GM19238 (cell line): ENCODE results near the gene GIPC3.

Source experiments
- DNase-seq: peaks from one replicate; pipeline ENCODE4 v3.0.0; 2011; ENCODE audit warnings: low spot score; ENCODE audit not compliant: insufficient read length

Gene GIPC3

GRCh38 chr19:3585301-3586126 is at the start of gene GIPC3:
Gene GIPC3 (plus strand): TSS chr19:3585478. CDS start chr19:3585598, 120 bp downstream.
- no peak for DNase-seq

DNA sequence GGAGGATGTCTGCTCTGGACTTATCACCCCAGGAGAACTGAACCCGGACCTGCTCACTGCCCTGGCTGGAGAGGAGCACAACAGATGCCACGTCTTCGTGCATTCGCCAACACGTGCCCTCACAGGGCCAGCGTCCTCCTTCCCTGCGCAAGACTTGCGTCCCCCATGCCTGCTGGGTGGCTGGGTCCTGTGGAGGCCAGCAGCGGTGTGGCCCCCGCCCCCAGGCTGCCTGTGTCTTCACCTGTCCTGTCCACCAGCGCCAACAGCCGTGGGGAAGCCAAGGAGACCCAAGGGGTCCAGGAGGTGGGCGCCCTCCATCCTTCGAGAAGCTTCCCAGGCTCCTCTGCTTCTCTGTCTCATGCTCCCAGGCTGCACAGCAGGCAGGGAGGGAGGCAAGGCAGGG is 49.7 kb upstream of the GIPC3 start:
- no peak for DNase-seq

DNA sequence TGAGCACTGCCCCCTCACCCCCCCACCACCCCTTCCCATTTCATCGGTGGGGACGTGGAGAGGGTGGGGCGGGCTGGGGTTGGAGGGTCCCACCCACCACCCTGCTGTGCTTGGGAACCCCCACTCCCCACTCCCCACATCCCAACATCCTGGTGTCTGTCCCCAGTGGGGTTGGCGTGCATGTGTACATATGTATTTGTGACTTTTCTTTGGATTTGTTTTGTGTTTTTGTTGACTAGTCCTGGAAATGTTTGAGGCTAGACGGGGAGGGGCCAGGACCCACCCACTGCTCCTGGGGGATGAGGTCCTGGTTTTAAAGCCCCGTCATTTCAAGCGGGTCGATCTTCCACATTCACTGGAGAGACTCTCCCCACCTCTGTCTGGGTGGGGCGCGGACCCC is 49.3 kb upstream of the GIPC3 start:
- DNase-seq: no peak

DNA sequence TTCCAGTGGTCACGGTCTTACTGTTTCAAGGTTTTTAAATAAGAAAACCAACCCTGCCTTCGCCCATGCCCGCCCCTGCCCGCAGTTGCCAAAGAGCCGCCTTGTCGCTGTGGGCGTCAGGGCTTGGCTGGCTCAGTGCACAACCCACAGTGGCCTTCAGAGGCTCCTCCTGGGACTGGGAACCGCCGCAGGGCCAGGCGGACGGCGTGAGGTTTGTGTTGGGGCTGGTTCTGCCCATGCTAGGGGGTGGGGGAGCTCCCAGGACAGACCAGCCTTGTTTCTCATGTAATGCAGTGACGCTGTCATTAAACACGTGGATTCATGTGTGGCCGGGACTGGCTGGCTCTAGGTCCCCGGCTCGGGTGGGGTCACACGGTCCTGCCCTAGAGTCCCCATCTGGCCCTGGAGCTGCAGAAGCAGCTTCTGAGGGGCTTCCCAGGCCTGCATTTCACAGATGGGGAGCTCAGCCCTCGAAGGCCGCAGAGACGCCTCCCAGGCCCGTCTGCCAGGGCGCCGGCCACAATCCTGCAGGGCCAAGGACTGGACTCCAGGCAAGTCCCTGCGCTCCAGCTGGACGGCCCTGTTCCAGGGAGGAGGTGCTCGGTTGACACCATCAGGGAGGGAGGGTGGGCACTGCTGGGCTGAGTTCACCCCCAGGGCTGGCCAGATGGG is 48.7 kb upstream of the GIPC3 start:
- no peak for DNase-seq

DNA sequence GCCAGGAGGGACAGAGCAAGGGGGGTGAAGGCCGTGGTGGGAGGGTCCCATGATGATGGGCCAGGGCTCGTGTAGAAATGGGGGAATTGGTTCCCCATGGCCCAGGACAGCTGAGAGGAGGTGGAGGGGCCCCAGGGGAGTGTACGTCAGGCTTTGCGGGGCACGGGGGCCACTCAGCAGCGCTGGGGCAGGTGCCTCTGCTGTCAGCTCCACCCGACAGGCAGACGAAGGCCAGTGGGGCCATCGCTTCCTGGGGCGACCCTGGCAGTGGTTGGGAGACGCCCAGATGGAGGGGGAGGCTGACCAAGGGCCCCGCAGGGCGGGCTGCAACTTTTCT is 48.2 kb upstream of the GIPC3 start:
- no peak for DNase-seq

DNA sequence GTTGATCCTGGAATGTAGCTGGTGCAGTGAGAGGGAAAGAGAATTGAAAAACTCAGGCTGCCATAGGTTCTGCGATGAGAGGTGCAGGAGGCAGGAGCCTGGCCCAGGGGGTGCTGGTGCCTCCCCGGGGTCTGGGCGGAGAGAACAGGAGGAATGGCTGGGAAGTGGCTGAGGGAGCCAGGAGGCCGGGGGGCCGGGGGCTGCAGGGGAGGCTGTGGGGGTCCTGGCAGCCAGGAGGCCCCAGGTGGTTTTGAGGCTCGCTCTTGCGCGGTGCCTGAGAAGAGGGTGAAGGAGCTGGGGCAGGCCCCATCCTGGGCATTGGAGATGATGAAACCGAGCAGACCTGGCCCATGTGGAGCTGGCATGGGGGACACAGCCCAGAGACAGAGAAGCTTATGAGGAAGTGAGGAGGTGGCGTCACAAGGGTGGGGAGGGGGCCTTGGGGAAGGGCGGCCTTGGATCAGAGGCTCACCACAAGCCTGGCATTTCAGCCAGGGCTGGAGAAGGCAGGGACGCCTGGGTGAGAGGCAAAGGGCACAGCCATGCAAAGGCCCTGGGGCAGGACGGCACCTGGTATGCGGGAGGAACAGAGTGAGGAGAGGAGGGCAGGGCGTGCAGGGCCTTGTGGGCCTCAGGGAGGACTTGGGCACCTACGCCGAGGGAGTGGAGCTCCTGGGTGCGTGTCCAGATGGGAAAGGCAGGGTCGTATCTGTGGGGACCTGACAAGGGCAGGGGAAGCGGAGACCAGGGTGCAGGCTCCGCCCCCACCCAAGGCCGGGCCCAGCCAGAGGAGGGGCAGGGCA is 47.6 kb upstream of the GIPC3 start:
- DNase-seq: no peak

DNA sequence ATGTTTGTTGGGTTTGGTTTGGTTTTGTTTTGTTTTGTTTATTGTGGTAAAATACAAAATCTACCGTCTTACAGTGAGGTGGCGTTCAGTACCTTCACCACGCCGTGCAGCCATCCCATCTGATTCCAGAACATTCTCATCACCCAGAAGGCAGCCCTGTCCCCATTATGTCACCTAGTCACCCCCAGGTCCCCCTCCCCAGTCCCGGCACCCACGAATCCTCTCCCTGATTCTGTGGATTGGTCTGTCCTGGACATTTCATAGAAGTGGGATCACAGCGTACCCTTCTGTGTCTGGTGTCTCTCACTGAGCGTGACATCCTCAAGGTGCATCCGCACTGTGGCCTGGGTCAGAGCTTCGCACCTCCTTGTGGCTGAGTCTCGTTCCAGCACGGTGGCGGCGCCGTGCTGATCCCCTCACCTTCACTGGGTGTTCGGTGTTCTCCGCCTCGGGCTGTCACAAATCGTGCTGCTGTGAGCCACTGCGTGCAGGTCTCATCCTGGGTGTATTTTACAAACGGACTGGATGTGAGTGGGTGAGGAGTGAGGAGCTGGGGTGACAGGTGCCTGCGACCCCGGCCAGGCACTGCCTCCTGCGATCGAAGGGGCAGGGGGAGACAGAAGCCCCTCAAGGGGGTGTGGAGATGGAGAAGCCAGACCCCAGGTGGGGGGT is 46.9 kb upstream of the GIPC3 start:
- DNase-seq: no peak

GRCh38 chr19:3538965-3539755 is 46.1 kb upstream of the GIPC3 start, which contains the start of gene TEKTIP1:
Gene TEKTIP1 (plus strand): TSS chr19:3539174. CDS start chr19:3539178, 4 bp downstream.
- DNase-seq: no peak

GRCh38 chr19:3539756-3540118 is 45.5 kb upstream of the GIPC3 start:
- no peak for DNase-seq

- DNase-seq: no peak
These were observed 41.9 kb upstream of the GIPC3 start for GRCh38 chr19:3543150-3544057.

DNA sequence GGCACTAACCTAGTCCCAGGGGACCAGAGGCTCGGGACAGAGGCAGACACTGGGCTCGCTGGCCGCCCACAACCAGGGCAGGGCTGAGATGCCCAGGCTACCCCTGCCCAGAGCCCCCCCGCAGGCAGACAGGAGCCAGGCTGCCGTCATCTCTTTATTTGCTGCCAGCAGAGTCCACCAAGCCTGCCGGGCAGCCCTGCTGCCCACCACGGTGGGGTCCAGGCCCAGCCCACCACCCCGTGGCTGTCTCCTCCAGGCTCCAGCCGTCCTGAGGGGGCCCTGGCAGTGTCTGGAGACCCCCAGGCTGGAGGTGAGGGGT is 41.3 kb upstream of the GIPC3 start:
- DNase-seq: no peak

DNA sequence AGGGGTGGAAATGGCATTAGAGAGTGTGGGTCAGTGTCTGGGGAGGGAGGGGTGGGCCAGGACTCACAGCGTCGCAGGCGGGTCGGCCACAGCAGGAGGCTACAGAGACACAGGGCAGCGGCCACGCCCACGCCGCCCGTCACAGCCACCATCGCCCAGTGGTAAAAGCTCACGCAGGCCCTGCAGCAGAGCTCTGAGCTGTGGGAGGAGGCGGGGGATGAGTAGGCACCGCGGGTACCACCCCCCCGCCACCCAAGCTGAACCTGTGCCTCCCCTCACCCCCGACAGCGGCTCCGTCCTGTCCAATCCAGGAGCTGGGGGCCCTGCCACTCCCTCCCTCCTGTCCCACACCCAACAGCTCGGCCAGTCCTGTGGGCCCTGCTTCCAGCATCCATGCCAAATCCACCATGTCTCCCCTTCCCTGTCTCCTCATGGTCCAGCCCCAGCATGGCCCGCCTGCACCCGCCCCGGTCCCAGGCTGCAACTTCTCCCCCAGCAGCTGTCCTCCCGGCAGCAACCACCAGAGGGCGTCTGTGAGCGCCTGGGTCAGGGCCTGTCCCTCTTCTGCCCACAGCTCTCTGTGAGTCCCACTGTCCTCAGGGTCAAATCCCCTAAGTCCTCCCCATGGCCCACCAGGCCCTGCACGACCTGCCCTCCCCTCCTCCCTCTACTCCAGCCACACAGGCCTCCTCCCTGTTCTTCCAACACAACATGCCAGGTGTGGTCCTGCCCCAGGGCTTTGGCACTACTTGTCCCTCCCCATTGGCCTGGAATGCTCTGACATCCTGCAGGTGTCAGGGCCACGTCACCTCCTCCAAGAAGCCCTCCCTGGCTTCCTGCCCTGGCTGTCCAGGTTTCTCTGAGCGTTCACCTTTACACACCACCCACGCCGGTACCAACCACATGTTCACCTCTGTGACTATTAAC is 40.3 kb upstream of the GIPC3 start:
- peak; percentile 87 for DNase-seq

DNA sequence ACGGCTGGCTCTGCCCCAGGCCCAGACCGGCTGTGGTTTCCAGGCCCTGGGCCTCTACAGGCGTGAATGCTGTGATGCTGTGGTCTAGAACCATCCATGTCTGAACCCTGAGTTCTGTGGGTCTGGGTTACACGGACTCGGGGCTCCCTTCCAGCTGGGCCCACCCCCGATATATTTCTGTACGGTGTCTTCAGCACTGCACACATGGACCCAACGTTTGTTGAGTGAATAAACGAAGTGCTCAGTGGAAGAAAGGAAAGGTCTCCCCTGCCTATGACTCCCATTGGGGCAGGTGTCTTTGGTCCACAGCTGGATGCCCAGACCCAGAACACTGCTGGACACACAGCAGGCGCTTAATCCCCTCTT is 39.6 kb upstream of the GIPC3 start:
- no peak for DNase-seq

- no peak for DNase-seq
These were observed 39.2 kb upstream of the GIPC3 start for GRCh38 chr19:3546119-3546518.

GRCh38 chr19:3547301-3547731 is 38.0 kb upstream of the GIPC3 start:
- no peak for DNase-seq

DNA sequence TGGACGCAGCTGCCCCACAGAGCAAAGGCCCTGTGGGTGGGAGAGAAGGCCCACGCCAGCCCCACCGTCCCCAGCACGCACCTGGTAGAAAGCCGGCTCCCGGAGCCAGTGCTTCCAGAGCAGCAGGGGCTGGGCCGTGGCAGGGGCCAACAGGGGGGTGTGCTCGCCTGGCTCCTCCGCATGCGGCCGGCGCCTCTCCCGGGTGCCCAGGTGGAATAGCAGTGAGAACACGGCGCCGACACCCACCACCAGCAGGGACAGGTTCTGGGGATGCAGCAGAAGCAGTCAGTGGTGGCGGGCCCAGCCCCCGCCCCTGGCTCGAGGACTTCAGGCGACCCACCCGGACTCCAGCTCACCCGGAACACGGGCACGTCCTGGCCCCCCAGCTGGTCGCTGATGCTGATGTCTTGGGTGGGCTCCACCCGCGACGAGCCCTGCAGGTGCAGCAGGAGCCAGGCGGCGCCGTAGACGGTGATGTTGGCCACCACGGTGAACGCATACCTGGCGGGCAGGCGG is 37.5 kb upstream of the GIPC3 start:
- no peak for DNase-seq

DNA sequence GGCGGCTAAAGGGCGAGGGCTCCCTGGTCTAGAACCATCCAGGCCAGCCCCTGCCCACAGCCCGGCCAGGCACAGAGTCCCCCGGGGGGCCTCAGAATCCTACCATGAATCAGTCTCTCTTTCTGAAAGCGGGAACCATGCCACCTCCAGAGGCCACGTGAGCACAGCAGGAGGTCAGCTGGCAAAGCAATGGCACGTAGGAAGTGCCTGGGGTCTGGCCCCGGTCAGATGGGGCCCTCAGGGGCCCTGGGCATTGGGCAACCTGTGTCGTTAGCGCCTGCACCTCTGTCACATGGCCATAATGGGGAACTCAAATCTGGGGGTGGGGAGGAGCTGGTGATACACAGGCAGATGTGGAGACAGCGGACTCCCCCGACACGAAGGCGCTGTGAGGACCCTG is 36.7 kb upstream of the GIPC3 start:
- no peak for DNase-seq

DNA sequence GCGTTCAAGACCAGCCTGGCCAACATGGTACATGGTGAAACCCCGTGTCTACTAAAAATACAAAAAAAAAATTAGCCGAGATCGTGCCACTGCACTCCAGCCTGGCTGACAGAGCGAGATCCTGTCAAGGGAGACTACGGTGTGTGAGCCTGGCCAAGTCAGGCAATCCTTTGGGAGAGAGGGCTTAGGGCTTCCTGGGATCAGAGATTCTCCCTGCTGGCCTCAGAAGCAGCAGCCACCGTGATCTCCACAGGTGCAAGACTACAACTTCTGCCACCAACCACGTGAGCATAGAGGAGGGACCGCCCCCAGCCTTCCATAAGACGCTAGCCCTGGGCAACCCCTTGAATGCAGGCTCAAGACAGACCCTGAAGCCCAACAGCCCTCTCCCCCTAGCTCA is 35.5 kb upstream of the GIPC3 start:
- DNase-seq: no peak
